ENCODE results near the gene LRFN2.

The LRFN2 gene

DNA sequence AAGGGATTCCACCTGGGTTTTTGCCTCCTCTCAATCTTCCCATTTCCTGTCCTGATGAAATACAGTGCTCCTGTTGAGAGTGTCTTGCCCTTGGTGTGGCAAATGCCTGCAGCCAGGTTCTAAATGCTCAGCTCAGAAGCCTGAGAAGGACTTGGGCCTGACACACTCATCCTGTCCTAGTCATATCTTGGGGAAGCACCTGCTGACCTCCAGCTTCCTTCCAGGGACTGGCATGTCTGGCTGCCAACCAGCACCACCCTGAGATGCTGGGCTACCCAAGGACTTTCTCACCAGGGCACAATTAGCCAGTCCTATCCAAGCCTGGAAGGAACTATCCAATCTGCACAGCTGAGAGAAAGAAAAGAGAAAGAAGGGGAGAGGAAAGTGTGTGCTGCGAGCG is 43.4 kb downstream of the LRFN2 start:
- no peak overlapping the region for H3K4me3 ChIP-seq (ENCODE audit: low read depth, low read length)
- DNase-seq (ENCODE audit: low read depth, low spot score): no peak
- TF ChIP-seq, protein P1, sequence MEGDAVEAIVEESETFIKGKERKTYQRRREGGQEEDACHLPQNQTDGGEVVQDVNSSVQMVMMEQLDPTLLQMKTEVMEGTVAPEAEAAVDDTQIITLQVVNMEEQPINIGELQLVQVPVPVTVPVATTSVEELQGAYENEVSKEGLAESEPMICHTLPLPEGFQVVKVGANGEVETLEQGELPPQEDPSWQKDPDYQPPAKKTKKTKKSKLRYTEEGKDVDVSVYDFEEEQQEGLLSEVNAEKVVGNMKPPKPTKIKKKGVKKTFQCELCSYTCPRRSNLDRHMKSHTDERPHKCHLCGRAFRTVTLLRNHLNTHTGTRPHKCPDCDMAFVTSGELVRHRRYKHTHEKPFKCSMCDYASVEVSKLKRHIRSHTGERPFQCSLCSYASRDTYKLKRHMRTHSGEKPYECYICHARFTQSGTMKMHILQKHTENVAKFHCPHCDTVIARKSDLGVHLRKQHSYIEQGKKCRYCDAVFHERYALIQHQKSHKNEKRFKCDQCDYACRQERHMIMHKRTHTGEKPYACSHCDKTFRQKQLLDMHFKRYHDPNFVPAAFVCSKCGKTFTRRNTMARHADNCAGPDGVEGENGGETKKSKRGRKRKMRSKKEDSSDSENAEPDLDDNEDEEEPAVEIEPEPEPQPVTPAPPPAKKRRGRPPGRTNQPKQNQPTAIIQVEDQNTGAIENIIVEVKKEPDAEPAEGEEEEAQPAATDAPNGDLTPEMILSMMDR (IDR thresholded peaks at IDR 0.05; ENCODE audit: low read depth, low read length): no peak
- in situ Hi-C loops (cut with HindIII; ENCODE audit: low sequenced_read_pairs): no loop called here

DNA sequence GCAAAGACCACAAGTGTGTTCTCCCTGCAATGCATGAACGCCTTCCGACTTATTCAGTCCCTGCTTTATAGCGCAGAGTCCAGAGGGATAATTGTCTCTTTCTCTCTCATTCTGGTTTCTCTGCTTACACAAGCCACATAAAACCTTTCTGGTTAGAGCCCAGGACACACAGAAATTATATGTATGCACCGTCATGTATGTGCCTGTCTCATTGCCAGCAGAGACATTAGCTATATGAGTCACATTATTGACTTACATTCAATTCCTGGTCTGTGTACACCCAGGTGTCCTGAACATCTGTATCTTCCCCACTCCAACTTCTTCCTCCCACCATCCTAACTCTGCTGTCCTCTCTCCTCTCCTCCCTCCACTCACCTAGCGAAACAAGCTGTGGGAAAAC is 44.0 kb downstream of the LRFN2 start:
- DNase-seq (ENCODE audit: low read depth, low spot score): no peak
- in situ Hi-C loops (cut with HindIII; ENCODE audit: low sequenced_read_pairs): no loop called here

GRCh38 chr6:40542175-40542764 is 44.9 kb downstream of the LRFN2 start:
- DNase-seq (ENCODE audit: low read depth, low spot score): no peak
- in situ Hi-C loops (cut with HindIII; ENCODE audit: low sequenced_read_pairs): no loop called here
- no peak overlapping the region for H3K4me3 ChIP-seq (ENCODE audit: low read depth, low read length)
- TF ChIP-seq, protein P1 (IDR thresholded peaks at IDR 0.05; ENCODE audit: low read depth, low read length): no peak

More for the DNA sequence above, 44.0 kb downstream of the LRFN2 start:
- no peak overlapping the region for H3K4me3 ChIP-seq (ENCODE audit: low read depth, low read length)
- TF ChIP-seq, protein P1 (IDR thresholded peaks at IDR 0.05; ENCODE audit: low read depth, low read length): no peak

DNA sequence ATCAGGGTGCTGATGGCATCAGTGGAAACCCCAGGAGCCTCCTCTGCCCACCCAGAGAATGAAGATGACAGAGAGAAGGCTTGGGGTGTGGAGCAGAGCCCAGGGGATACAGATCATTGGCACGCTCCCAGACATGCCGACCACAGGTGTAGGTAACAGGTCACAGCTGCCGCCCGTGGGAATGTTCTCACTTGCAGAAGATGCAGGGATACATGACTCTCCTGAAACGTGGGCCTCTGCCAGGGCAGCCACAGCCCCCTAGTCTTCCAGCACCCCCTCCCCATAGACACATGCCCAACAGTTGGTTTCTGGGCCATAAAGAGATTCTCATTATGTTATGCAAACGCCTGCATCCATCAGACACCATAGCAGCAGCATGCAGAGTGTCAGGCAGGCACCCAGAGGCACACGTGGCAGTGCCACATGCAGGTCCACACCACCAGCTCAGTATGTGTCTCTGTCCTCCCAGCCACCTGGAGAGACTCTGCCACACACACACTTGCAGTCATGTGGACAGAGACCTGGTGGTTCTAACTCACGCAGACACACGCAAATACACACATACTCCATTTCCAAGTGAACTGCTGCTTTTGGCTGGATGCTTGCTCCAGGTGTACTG is 45.5 kb downstream of the LRFN2 start:
- in situ Hi-C loops (cut with HindIII; ENCODE audit: low sequenced_read_pairs): no loop called here
- TF ChIP-seq, protein P1 (IDR thresholded peaks at IDR 0.05; ENCODE audit: low read depth, low read length): no peak
- no peak for DNase-seq (ENCODE audit: low read depth, low spot score)
- no peak overlapping the region for H3K4me3 ChIP-seq (ENCODE audit: low read depth, low read length)

DNA sequence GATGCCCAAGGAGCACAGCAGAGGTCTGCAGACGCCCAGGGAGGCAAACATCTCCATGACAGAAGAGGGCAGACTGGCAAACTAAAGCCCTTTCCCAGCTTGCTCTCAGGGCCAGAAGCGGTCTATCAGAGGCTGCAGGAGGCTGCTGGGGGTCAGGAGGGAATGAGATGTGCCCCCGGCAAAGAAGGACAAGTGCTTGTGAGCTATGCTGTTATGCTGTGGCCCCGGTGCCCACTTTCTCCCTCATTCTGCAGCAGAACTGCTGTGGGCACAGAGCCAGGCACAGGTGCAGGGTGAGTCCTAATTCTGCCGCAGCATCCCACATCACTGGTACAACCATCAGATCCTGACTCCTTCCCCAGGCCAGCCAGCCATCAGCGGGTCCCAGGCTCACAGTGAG is 46.4 kb downstream of the LRFN2 start:
- no peak overlapping the region for H3K4me3 ChIP-seq (ENCODE audit: low read depth, low read length)
- TF ChIP-seq, protein P1 (IDR thresholded peaks at IDR 0.05; ENCODE audit: low read depth, low read length): no peak
- in situ Hi-C loops (cut with HindIII; ENCODE audit: low sequenced_read_pairs): no loop called here
- DNase-seq (ENCODE audit: low read depth, low spot score): no peak

GRCh38 chr6:40539853-40540252 is 47.3 kb downstream of the LRFN2 start:
- TF ChIP-seq, protein P1 (IDR thresholded peaks at IDR 0.05; ENCODE audit: low read depth, low read length): no peak
- DNase-seq (ENCODE audit: low read depth, low spot score): no peak
- no peak overlapping the region for H3K4me3 ChIP-seq (ENCODE audit: low read depth, low read length)
- in situ Hi-C loops (cut with HindIII; ENCODE audit: low sequenced_read_pairs): no loop called here

All from astrocyte of the spinal cord (primary cell).